Karpas-422 (cell line): Measurements from ENCODE around the gene SMYD3. TPM values are rescaled to one million over a fixed set of nuclear protein-coding genes. Genes with fewer than 3 reads are reported as not detected.
A peak's percentile ranks its signal among the peaks of the same experiment; 100 is the strongest.

Source experiments
- DNase-seq: peaks from one replicate; pipeline ENCODE4 v3.0.0-alpha.2; 2015
- H2AFZ ChIP-seq: fragments of 200-600 bp; sonication (generic); 2 replicates; pipeline ENCODE4 v1.6.1; 2014; ENCODE audit warnings: antibody characterized with exemption, low read length, mixed read lengths
- H3K27ac ChIP-seq: fragments of 200-600 bp; sonication (generic); 2 replicates; pipeline ENCODE4 v1.5.1; 2014; ENCODE audit warnings: mild to moderate bottlenecking, low read length, moderate library complexity
- H3K27me3 ChIP-seq: fragments of 200-600 bp; sonication (generic); 2 replicates; pipeline ENCODE4 v1.6.1; 2014; ENCODE audit warnings: low read length, mixed read lengths
- H3K36me3 ChIP-seq: fragments of 200-600 bp; sonication (generic); 2 replicates; pipeline ENCODE4 v1.6.1; 2014; ENCODE audit warnings: low read length, mixed read lengths; ENCODE audit not compliant: insufficient read depth
- H3K4me1 ChIP-seq: fragments of 200-600 bp; sonication (generic); 2 replicates; pipeline ENCODE4 v1.6.1; 2014; ENCODE audit warnings: mild to moderate bottlenecking, low read length, mixed read lengths
- H3K4me2 ChIP-seq: fragments of 200-600 bp; sonication (generic); 2 replicates; pipeline ENCODE4 v1.6.1; 2014; ENCODE audit warnings: low read length, low read depth, mild to moderate bottlenecking; ENCODE audit not compliant: poor library complexity, severe bottlenecking
- H3K4me3 ChIP-seq: fragments of 200-600 bp; sonication (generic); 2 replicates; pipeline ENCODE4 v1.5.1; 2014; ENCODE audit warnings: mild to moderate bottlenecking, antibody characterized with exemption, low read length, mixed read lengths
- H3K79me2 ChIP-seq: fragments of 200-600 bp; sonication (generic); 2 replicates; pipeline ENCODE4 v1.6.1; 2014; ENCODE audit warnings: mild to moderate bottlenecking, low read length, mixed read lengths
- H3K9ac ChIP-seq: fragments of 200-600 bp; sonication (generic); 2 replicates; pipeline ENCODE4 v1.6.0; 2014; ENCODE audit warnings: low read length
- H3K9me2 ChIP-seq: fragments of 200-600 bp; sonication (generic), shearing (Covaris generic); replicated peaks from 2 replicates; pipeline ENCODE4 v1.6.0; 2014; ENCODE audit warnings: mild to moderate bottlenecking, low read length, moderate library complexity; ENCODE audit not compliant: insufficient read depth
- H3K9me3 ChIP-seq: fragments of 300-700, 200-600 bp; sonication (generic); 2 replicates; pipeline ENCODE4 v1.6.1; 2014; ENCODE audit warnings: low read length, mixed read lengths
- H4K20me1 ChIP-seq: fragments of 200-600 bp; sonication (generic); 2 replicates; pipeline ENCODE4 v1.6.1; 2014; ENCODE audit warnings: mild to moderate bottlenecking, antibody characterized with exemption, low read length, low read depth; ENCODE audit not compliant: insufficient read depth
- total RNA-seq: library from RNA; depleted of rRNA; stranded (reverse); fragments of >200 nt; shearing (Covaris generic); gene quantifications from 2 replicates; pipeline ENCODE4 v1.2.3, GENCODE V29; 2014; ENCODE audit warnings: low replicate concordance

Gene SMYD3
- total RNA-seq, 1 experiment from 2014 or later, result 67.1 TPM

- no peak for DNase-seq
- no peaks in the 10 kb centered on the region for H3K27me3 ChIP-seq
- H3K79me2 ChIP-seq, result no peaks in the 10 kb centered on the region
- H4K20me1 ChIP-seq, result no peaks in the 10 kb centered on the region
- peaks cover 3% of the 10 kb centered on the region; the same call in 1 of the 2 replicates for H3K36me3 ChIP-seq
- H2AFZ ChIP-seq, result no peak overlapping the region
- peaks cover 50% of the 10 kb centered on the region for H3K4me1 ChIP-seq
- H3K4me2 ChIP-seq, result no peak overlapping the region
- 0 out of 2 replicates have a peak overlapping the region, but pooled peaks have one; percentile 14 for H3K4me3 ChIP-seq
- H3K9me3 ChIP-seq, result no peaks in the 10 kb centered on the region
- H3K9ac ChIP-seq, result no peak overlapping the region
- H3K27ac ChIP-seq, result no peak overlapping the region
- no peaks in the 10 kb centered on the region for H3K9me2 ChIP-seq
These were observed 603.2 kb downstream of the SMYD3 start for GRCh38 chr1:245903851-245904250.

GRCh38 chr1:245901565-245901964 is 605.5 kb downstream of the SMYD3 start:
- DNase-seq, result no peak
- no peaks in the 10 kb centered on the region for H3K27me3 ChIP-seq
- H4K20me1 ChIP-seq, result no peaks in the 10 kb centered on the region
- H3K9me3 ChIP-seq, result no peaks in the 10 kb centered on the region
- H3K4me1 ChIP-seq, result peaks cover 67% of the 10 kb centered on the region
- no peaks in the 10 kb centered on the region for H3K79me2 ChIP-seq
- no peak overlapping the region for H2AFZ ChIP-seq
- H3K4me3 ChIP-seq, result 0 out of 2 replicates have a peak overlapping the region, but pooled peaks have one; percentile 8
- peaks cover 3% of the 10 kb centered on the region; the same call in 1 of the 2 replicates for H3K36me3 ChIP-seq
- no peaks in the 10 kb centered on the region for H3K9me2 ChIP-seq
- no peak overlapping the region for H3K9ac ChIP-seq
- H3K4me2 ChIP-seq, result peak overlapping the region; percentile 48
- peak overlapping the region; percentile 36 for H3K27ac ChIP-seq

- DNase-seq, result peak; percentile 63
- Histone ChIP-seq H3K27ac (peak overlapping the region; percentile 36), H3K36me3 (peaks cover 3% of the 10 kb centered on the region; the same call in 1 of the 2 replicates), H3K4me3 (0 out of 2 replicates have a peak overlapping the region, but pooled peaks have one; percentile 8), H3K79me2 (no peaks in the 10 kb centered on the region), H3K4me1 (peaks cover 67% of the 10 kb centered on the region), H3K4me2 (peak overlapping the region; percentile 48), H3K9me3 (no peaks in the 10 kb centered on the region), H3K27me3 (no peaks in the 10 kb centered on the region), H3K9me2 (no peaks in the 10 kb centered on the region), H4K20me1 (no peaks in the 10 kb centered on the region), H3K9ac (no peak overlapping the region), H2AFZ (no peak overlapping the region)
These were observed 606.0 kb downstream of the SMYD3 start for GRCh38 chr1:245901037-245901436.

GRCh38 chr1:245898581-245898980 is 608.5 kb downstream of the SMYD3 start:
- no peak overlapping the region for H3K9ac ChIP-seq

GRCh38 chr1:245896258-245896657 is 610.8 kb downstream of the SMYD3 start:
- Histone ChIP-seq H3K27me3 (no peaks in the 10 kb centered on the region), H3K27ac (peak overlapping the region; percentile 38; the same call in 1 of the 2 replicates)

More at GRCh38 chr1:245898581-245898980, 608.5 kb downstream of the SMYD3 start:
- Histone ChIP-seq H3K27me3 (no peaks in the 10 kb centered on the region), H3K4me2 (peak overlapping the region; percentile 20), H3K27ac (peak overlapping the region; percentile 3; the same call in 1 of the 2 replicates), H4K20me1 (no peaks in the 10 kb centered on the region), H2AFZ (no peak overlapping the region), H3K4me1 (peaks cover 60% of the 10 kb centered on the region), H3K4me3 (no peak overlapping the region), H3K9me2 (no peaks in the 10 kb centered on the region), H3K36me3 (peaks cover 3% of the 10 kb centered on the region), H3K79me2 (no peaks in the 10 kb centered on the region), H3K9me3 (no peaks in the 10 kb centered on the region)
- no peak for DNase-seq

GRCh38 chr1:245895455-245895959 is 611.6 kb downstream of the SMYD3 start:
- Histone ChIP-seq H3K9ac (no peak overlapping the region), H3K36me3 (peaks cover 3% of the 10 kb centered on the region), H2AFZ (no peak overlapping the region), H3K4me3 (no peak overlapping the region), H4K20me1 (no peaks in the 10 kb centered on the region), H3K9me2 (no peaks in the 10 kb centered on the region), H3K4me2 (peak overlapping the region; percentile 45), H3K4me1 (peaks cover 41% of the 10 kb centered on the region), H3K9me3 (no peaks in the 10 kb centered on the region), H3K27me3 (no peaks in the 10 kb centered on the region), H3K79me2 (no peaks in the 10 kb centered on the region), H3K27ac (peak overlapping the region; percentile 38; the same call in 1 of the 2 replicates)
- no peak for DNase-seq

More at GRCh38 chr1:245896258-245896657, 610.8 kb downstream of the SMYD3 start:
- H3K9me2 ChIP-seq, result no peaks in the 10 kb centered on the region
- no peak for DNase-seq
- H3K4me1 ChIP-seq, result peaks cover 49% of the 10 kb centered on the region
- H2AFZ ChIP-seq, result no peak overlapping the region
- H3K79me2 ChIP-seq, result no peaks in the 10 kb centered on the region
- H3K9me3 ChIP-seq, result no peaks in the 10 kb centered on the region
- H3K36me3 ChIP-seq, result peaks cover 3% of the 10 kb centered on the region
- H3K4me2 ChIP-seq, result peak overlapping the region; percentile 45
- no peak overlapping the region for H3K9ac ChIP-seq
- H3K4me3 ChIP-seq, result no peak overlapping the region
- no peaks in the 10 kb centered on the region for H4K20me1 ChIP-seq

- H3K4me1 ChIP-seq, result peaks cover 41% of the 10 kb centered on the region
- H3K4me2 ChIP-seq, result no peak overlapping the region
- no peaks in the 10 kb centered on the region for H3K27me3 ChIP-seq
- H3K9me2 ChIP-seq, result no peaks in the 10 kb centered on the region
- H4K20me1 ChIP-seq, result no peaks in the 10 kb centered on the region
- no peaks in the 10 kb centered on the region; the same call in none of the 2 replicates for H3K36me3 ChIP-seq
- no peak overlapping the region for H2AFZ ChIP-seq
- no peaks in the 10 kb centered on the region for H3K79me2 ChIP-seq
- no peaks in the 10 kb centered on the region for H3K9me3 ChIP-seq
- DNase-seq, result no peak
- H3K27ac ChIP-seq, result no peak overlapping the region
- no peak overlapping the region for H3K4me3 ChIP-seq
- no peak overlapping the region for H3K9ac ChIP-seq
These were observed 612.2 kb downstream of the SMYD3 start for GRCh38 chr1:245894843-245895242.

GRCh38 chr1:245893025-245893424 is 614.1 kb downstream of the SMYD3 start:
- no peak for DNase-seq
- no peaks in the 10 kb centered on the region; the same call in 1 of the 2 replicates for H3K36me3 ChIP-seq
- no peak overlapping the region for H3K4me2 ChIP-seq
- no peaks in the 10 kb centered on the region for H3K27me3 ChIP-seq
- H3K79me2 ChIP-seq, result no peaks in the 10 kb centered on the region
- peaks cover 26% of the 10 kb centered on the region for H3K4me1 ChIP-seq
- H3K9ac ChIP-seq, result no peak overlapping the region
- no peaks in the 10 kb centered on the region for H4K20me1 ChIP-seq
- no peak overlapping the region for H3K4me3 ChIP-seq
- no peak overlapping the region for H3K27ac ChIP-seq
- H3K9me2 ChIP-seq, result no peaks in the 10 kb centered on the region
- no peaks in the 10 kb centered on the region for H3K9me3 ChIP-seq
- H2AFZ ChIP-seq, result no peak overlapping the region
